Osteoblast (primary cell): Measurements from ENCODE around the gene IGFBP4. TPM values are rescaled to one million over a fixed set of nuclear protein-coding genes. Genes with fewer than 3 reads are reported as not detected.

ENCODE experiments used
- DNase-seq: peaks from one replicate; pipeline ENCODE4 v3.0.0; 2011; ENCODE audit warnings: low spot score, mixed read lengths; ENCODE audit not compliant: insufficient read length; ENCODE audit errors: missing footprints
- H2AFZ ChIP-seq: 2 replicates; pipeline ENCODE4 v1.6.0; 2011; ENCODE audit warnings: mild to moderate bottlenecking, low read length
- H3K27ac ChIP-seq: 2 replicates; pipeline ENCODE4 v1.5.1; 2011; ENCODE audit warnings: mild to moderate bottlenecking, low read depth, low read length, moderate library complexity
- H3K27me3 ChIP-seq: 2 replicates; pipeline ENCODE4 v1.6.0; 2012; ENCODE audit warnings: mild to moderate bottlenecking, control low read depth, inconsistent platforms, low read length, moderate library complexity; ENCODE audit not compliant: insufficient read depth
- H3K36me3 ChIP-seq: 2 replicates; pipeline ENCODE4 v1.5.1; 2011; ENCODE audit warnings: mild to moderate bottlenecking, low read length, control low read depth, moderate library complexity; ENCODE audit not compliant: insufficient read depth
- H3K4me1 ChIP-seq: 2 replicates; pipeline ENCODE4 v1.5.1; 2011; ENCODE audit warnings: mild to moderate bottlenecking, low read length, control low read depth, moderate library complexity; ENCODE audit not compliant: insufficient read depth
- H3K4me2 ChIP-seq: 2 replicates; pipeline ENCODE4 v1.6.0; 2011; ENCODE audit warnings: mild to moderate bottlenecking, low read length; ENCODE audit not compliant: insufficient read depth
- H3K4me3 ChIP-seq: fragments of 200-600 bp; sonication (generic); 3 replicates; pipeline ENCODE4 v1.5.1; 2012; ENCODE audit warnings: mild to moderate bottlenecking, low read length, inconsistent platforms; ENCODE audit not compliant: insufficient read depth
- H3K79me2 ChIP-seq: 2 replicates; pipeline ENCODE4 v1.6.0; 2012; ENCODE audit warnings: mild to moderate bottlenecking, low read length, control low read depth, inconsistent platforms; ENCODE audit not compliant: insufficient read depth
- H3K9me3 ChIP-seq: 2 replicates; pipeline ENCODE4 v1.5.1; 2011; ENCODE audit warnings: low read depth, low read length, control low read depth
- H4K20me1 ChIP-seq: 2 replicates; pipeline ENCODE4 v1.6.0; 2012; ENCODE audit warnings: mild to moderate bottlenecking, low read length, control low read depth; ENCODE audit not compliant: insufficient read depth
- total RNA-seq: library from RNA; depleted of rRNA; stranded (reverse); fragments of >200 nt; gene quantifications from 2 replicates; pipeline ENCODE4 v1.2.3, GENCODE V29; 2012
- TF ChIP-seq, protein P1 (sequence below): IDR thresholded peaks from 2 replicates; pipeline ENCODE4 v1.5.1; 2011; ENCODE audit warnings: mild to moderate bottlenecking, low read depth, low read length, moderate library complexity; ENCODE audit errors: extremely low read depth

IGFBP4 gene
- total RNA-seq, 1 donor: 666 TPM

- no peak overlapping the region for H3K4me2 ChIP-seq
- H3K27ac ChIP-seq: peak overlapping the region; percentile 70
- peaks cover 77% of the 10 kb centered on the region for H3K36me3 ChIP-seq
- TF ChIP-seq, protein P1, sequence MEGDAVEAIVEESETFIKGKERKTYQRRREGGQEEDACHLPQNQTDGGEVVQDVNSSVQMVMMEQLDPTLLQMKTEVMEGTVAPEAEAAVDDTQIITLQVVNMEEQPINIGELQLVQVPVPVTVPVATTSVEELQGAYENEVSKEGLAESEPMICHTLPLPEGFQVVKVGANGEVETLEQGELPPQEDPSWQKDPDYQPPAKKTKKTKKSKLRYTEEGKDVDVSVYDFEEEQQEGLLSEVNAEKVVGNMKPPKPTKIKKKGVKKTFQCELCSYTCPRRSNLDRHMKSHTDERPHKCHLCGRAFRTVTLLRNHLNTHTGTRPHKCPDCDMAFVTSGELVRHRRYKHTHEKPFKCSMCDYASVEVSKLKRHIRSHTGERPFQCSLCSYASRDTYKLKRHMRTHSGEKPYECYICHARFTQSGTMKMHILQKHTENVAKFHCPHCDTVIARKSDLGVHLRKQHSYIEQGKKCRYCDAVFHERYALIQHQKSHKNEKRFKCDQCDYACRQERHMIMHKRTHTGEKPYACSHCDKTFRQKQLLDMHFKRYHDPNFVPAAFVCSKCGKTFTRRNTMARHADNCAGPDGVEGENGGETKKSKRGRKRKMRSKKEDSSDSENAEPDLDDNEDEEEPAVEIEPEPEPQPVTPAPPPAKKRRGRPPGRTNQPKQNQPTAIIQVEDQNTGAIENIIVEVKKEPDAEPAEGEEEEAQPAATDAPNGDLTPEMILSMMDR: no peak
- no peak overlapping the region for H3K4me3 ChIP-seq
- H3K4me1 ChIP-seq: peaks cover 51% of the 10 kb centered on the region
- DNase-seq: peak; percentile 82
- no peaks in the 10 kb centered on the region for H3K9me3 ChIP-seq
- H3K27me3 ChIP-seq: no peaks in the 10 kb centered on the region
- H4K20me1 ChIP-seq: peaks cover 64% of the 10 kb centered on the region
- H3K79me2 ChIP-seq: peaks cover 20% of the 10 kb centered on the region
- no peak overlapping the region for H2AFZ ChIP-seq
These were observed 14.1 kb downstream of the IGFBP4 start for GRCh38 chr17:40457369-40457768.

- Histone ChIP-seq H3K4me2 (no peak overlapping the region), H2AFZ (no peak overlapping the region), H4K20me1 (peaks cover 56% of the 10 kb centered on the region), H3K36me3 (peaks cover 69% of the 10 kb centered on the region), H3K27me3 (no peaks in the 10 kb centered on the region), H3K9me3 (no peaks in the 10 kb centered on the region), H3K79me2 (peaks cover 12% of the 10 kb centered on the region), H3K4me1 (peaks cover 43% of the 10 kb centered on the region), H3K4me3 (no peak overlapping the region), H3K27ac (peak overlapping the region; percentile 70)
- peak; percentile 97 for DNase-seq
- TF ChIP-seq, protein P1: no peak
These were observed 14.9 kb downstream of the IGFBP4 start for GRCh38 chr17:40457964-40458791.

DNA sequence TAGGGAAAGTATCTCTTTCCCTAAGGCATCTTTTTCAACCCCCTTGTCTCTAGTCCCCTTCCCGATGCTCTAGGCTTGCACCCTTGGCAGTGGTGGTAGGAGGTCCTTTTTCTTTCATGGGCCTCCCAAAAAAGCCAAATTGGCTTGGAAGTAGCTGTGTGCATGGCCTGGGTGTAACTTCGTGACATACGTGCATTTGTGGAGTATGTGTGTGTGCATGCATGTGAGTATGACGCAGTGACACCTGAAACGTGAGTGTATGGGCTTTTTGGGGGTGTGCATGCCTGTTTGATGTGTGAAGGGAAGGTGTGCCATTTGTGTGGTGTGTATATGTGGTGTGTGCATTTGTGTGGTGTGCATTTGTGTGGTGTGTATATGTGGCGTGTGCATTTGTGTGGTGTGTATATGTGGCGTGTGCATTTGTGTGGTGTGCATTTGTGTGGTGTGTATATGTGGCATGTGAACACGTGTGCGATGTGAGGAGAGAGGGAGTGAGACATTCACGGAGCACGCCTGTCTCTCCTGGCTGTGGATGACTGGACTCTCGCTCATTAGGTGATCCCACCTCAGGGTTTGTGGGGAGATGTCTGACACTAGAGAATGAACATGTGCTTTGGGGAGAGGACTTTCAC, 15.7 kb downstream of the IGFBP4 start:
- no peaks in the 10 kb centered on the region for H3K27me3 ChIP-seq
- no peak overlapping the region for H2AFZ ChIP-seq
- H3K4me3 ChIP-seq: no peak overlapping the region
- no peaks in the 10 kb centered on the region for H3K9me3 ChIP-seq
- H3K4me2 ChIP-seq: no peak overlapping the region
- H4K20me1 ChIP-seq: peaks cover 48% of the 10 kb centered on the region
- peak overlapping the region; percentile 70 for H3K27ac ChIP-seq
- peaks cover 61% of the 10 kb centered on the region for H3K36me3 ChIP-seq
- DNase-seq: no peak
- H3K79me2 ChIP-seq: peaks cover 6% of the 10 kb centered on the region
- peaks cover 35% of the 10 kb centered on the region for H3K4me1 ChIP-seq
- TF ChIP-seq, protein P1: no peak
